Fibroblast of pulmonary artery (primary cell): ENCODE measurements around the gene PTPRM.

ENCODE experiments used
- DNase-seq: peaks from one replicate; pipeline ENCODE4 v3.0.0-alpha.2; 2010; ENCODE audit warnings: low read depth
- H3K4me3 ChIP-seq: replicated peaks from 2 replicates; pipeline ENCODE4 v1.5.1; 2011; ENCODE audit warnings: low read depth, mild to moderate bottlenecking, control low read depth, low read length, moderate library complexity
- CTCF ChIP-seq: IDR thresholded peaks from 2 replicates; pipeline ENCODE4 v1.5.1; 2011; ENCODE audit warnings: mild to moderate bottlenecking, control low read depth, low read length, inconsistent platforms; ENCODE audit errors: missing control alignments

The PTPRM gene

GRCh38 chr18:7847357-7848053 lies 280.4 kb downstream of the PTPRM start:
- DNase-seq: no peak
- no peak for TF ChIP-seq CTCF

GRCh38 chr18:7848054-7848412 lies 280.9 kb downstream of the PTPRM start:
- TF ChIP-seq CTCF: no peak
- H3K4me3 ChIP-seq: no peak overlapping the region
- no peak for DNase-seq

More at GRCh38 chr18:7847357-7848053, 280.4 kb downstream of the PTPRM start:
- no peak overlapping the region for H3K4me3 ChIP-seq

GRCh38 chr18:7850446-7850845 lies 283.3 kb downstream of the PTPRM start:
- TF ChIP-seq CTCF: no peak
- H3K4me3 ChIP-seq: no peak overlapping the region
- DNase-seq: no peak

- no peak overlapping the region for H3K4me3 ChIP-seq
- no peak for DNase-seq
- no peak for TF ChIP-seq CTCF
These were observed 287.9 kb downstream of the PTPRM start for GRCh38 chr18:7855028-7855427.

GRCh38 chr18:7855671-7856070 lies 288.6 kb downstream of the PTPRM start:
- DNase-seq: no peak
- no peak overlapping the region for H3K4me3 ChIP-seq
- TF ChIP-seq CTCF: no peak

GRCh38 chr18:7856116-7856515 lies 289.0 kb downstream of the PTPRM start:
- no peak for TF ChIP-seq CTCF
- no peak overlapping the region for H3K4me3 ChIP-seq
- no peak for DNase-seq

GRCh38 chr18:7856733-7857132 lies 289.6 kb downstream of the PTPRM start:
- no peak for DNase-seq
- H3K4me3 ChIP-seq: no peak overlapping the region
- no peak for TF ChIP-seq CTCF
